H1 (cell line): ENCODE results near the gene ARHGAP26. TPM values are rescaled to one million over a fixed set of nuclear protein-coding genes. Genes with fewer than 3 reads are reported as not detected.
A peak's percentile ranks its signal among the peaks of the same experiment; 100 is the strongest.

Source experiments
- CTCF ChIA-PET: fragments of 300-600 bp; sonication (Branson Sonifier 250); formaldehyde crosslinking; loops from one replicate; lab custom pipeline; 2021; ENCODE audit not compliant: partially characterized antibody; lab: Charles Lee
- POLR2A ChIA-PET: fragments of 300-600 bp; sonication (Branson Sonifier 250); formaldehyde crosslinking; loops from one replicate; lab custom pipeline; 2021; ENCODE audit warnings: inconsistent platforms; ENCODE audit not compliant: partially characterized antibody; lab: Charles Lee
- DNase-seq, 2 experiments: peaks; one replicate each; pipeline versions ENCODE4 v3.0.0 to v3.0.0-alpha.2; 2010 to 2022; ENCODE audit warnings: low spot score in 2 of 2, low read depth in 1 of 2, mixed read lengths in 1 of 2
- FAIRE-seq: peaks from 2 replicates; lab custom pipeline; 2011; peaks lifted over from hg19 to GRCh38; lab: Jason Lieb, UNC
- H2AFZ ChIP-seq: 2 replicates; pipeline ENCODE4 v1.8.1; 2012; ENCODE audit warnings: low read length, inconsistent platforms
- H2AK5ac ChIP-seq: 2 replicates; pipeline ENCODE4 v1.6.1; 2013; ENCODE audit warnings: low read depth, low read length
- H2BK120ac ChIP-seq: replicated peaks from 2 replicates; pipeline ENCODE3; 2013; ENCODE audit warnings: low read depth, low read length, inconsistent platforms
- H2BK12ac ChIP-seq: 2 replicates; pipeline ENCODE4 v1.6.1; 2013; ENCODE audit warnings: low read depth, low read length
- H2BK15ac ChIP-seq: 2 replicates; pipeline ENCODE4 v1.6.1; 2013; ENCODE audit warnings: low read length
- H2BK20ac ChIP-seq: 2 replicates; pipeline ENCODE4 v1.6.1; 2013; ENCODE audit warnings: low read length
- H2BK5ac ChIP-seq: 2 replicates; pipeline ENCODE4 v1.6.1; 2013; ENCODE audit warnings: low read depth, low read length
- H3K14ac ChIP-seq: 2 replicates; pipeline ENCODE4 v1.6.1; 2013; ENCODE audit warnings: inconsistent platforms; ENCODE audit not compliant: insufficient read length
- H3K18ac ChIP-seq: 2 replicates; pipeline ENCODE4 v1.6.1; 2013; ENCODE audit warnings: low read length; ENCODE audit errors: extremely low read depth
- H3K23ac ChIP-seq: 2 replicates; pipeline ENCODE4 v1.6.1; 2013; ENCODE audit warnings: inconsistent platforms; ENCODE audit not compliant: insufficient read length
- H3K23me2 ChIP-seq: 2 replicates; pipeline ENCODE4 v1.6.1; 2013; ENCODE audit warnings: low read depth, low read length
- H3K27ac ChIP-seq: 2 replicates; pipeline ENCODE4 v1.6.1; 2011; ENCODE audit warnings: low read depth, low read length, inconsistent platforms
- H3K27me3 ChIP-seq, 4 experiments: replicated peaks in 1 of 4; 1 replicate in 1 of 4; 2 replicates in 3 of 4; pipeline versions ENCODE4 v1.6.1 to v1.8.1; 2011 to 2013; ENCODE audit warnings: low read length in 3 of 4, mild to moderate bottlenecking in 3 of 4, inconsistent platforms in 2 of 4, mixed read lengths in 2 of 4, moderate library complexity in 1 of 4; ENCODE audit not compliant: control insufficient read depth in 3 of 4, insufficient read depth in 3 of 4; ENCODE audit errors: extremely low read depth in 1 of 4
- H3K36me3 ChIP-seq, 4 experiments: 2 replicates each; pipeline versions ENCODE4 v1.6.1 to v1.8.1; 2011 to 2013; ENCODE audit warnings: mild to moderate bottlenecking in 4 of 4, low read length in 3 of 4, moderate library complexity in 2 of 4, control low read depth in 1 of 4, inconsistent platforms in 1 of 4; ENCODE audit not compliant: insufficient read depth in 4 of 4, control insufficient read depth in 2 of 4
- H3K4ac ChIP-seq: replicated peaks from 2 replicates; pipeline ENCODE3; 2013; ENCODE audit warnings: low read length, low read depth, mixed read lengths, inconsistent platforms; ENCODE audit not compliant: insufficient read length
- H3K4me1 ChIP-seq, 4 experiments: replicated peaks in 1 of 4; 1 replicate in 1 of 4; 2 replicates in 3 of 4; pipeline versions ENCODE4 v1.6.1 to v1.8.1; 2011 to 2013; ENCODE audit warnings: low read length in 3 of 4, inconsistent platforms in 2 of 4, mixed read lengths in 1 of 4; ENCODE audit not compliant: insufficient read depth in 4 of 4, control insufficient read depth in 3 of 4
- H3K4me2 ChIP-seq, 2 experiments: 2 replicates each; pipeline versions ENCODE4 v1.6.1 to v1.8.1; 2011 to 2013; ENCODE audit warnings: low read depth in 2 of 2, low read length in 2 of 2, control low read depth in 1 of 2, inconsistent platforms in 1 of 2, mild to moderate bottlenecking in 1 of 2; ENCODE audit not compliant: insufficient read depth in 1 of 2
- H3K4me3 ChIP-seq, 4 experiments: fragments of 200-600, 300-600 bp in 1 of 4; sonication (generic), shearing (Covaris generic), sonication (Bioruptor Twin) in 1 of 4; 2 replicates each; pipeline versions ENCODE4 v1.5.1 to v1.8.1; 2011 to 2016; ENCODE audit warnings: low read length in 4 of 4, low read depth in 3 of 4, control low read depth in 2 of 4, inconsistent platforms in 2 of 4, mild to moderate bottlenecking in 2 of 4, mixed read lengths in 1 of 4, moderate library complexity in 1 of 4; ENCODE audit not compliant: insufficient read depth in 2 of 4; ENCODE audit errors: extremely low read depth in 1 of 4
- H3K56ac ChIP-seq: replicated peaks from 2 replicates; pipeline ENCODE3; 2013; ENCODE audit warnings: low read depth, mild to moderate bottlenecking, mixed read lengths, low read length, inconsistent platforms; ENCODE audit not compliant: insufficient read length
- H3K79me1 ChIP-seq: 2 replicates; pipeline ENCODE4 v1.6.1; 2013; ENCODE audit warnings: low read depth, low read length, control low read depth
- H3K79me2 ChIP-seq, 2 experiments: 2 replicates each; pipeline versions ENCODE4 v1.6.1 to v1.8.1; 2012 to 2013; ENCODE audit warnings: low read length in 2 of 2, mild to moderate bottlenecking in 2 of 2, inconsistent platforms in 1 of 2; ENCODE audit not compliant: insufficient read depth in 2 of 2, control insufficient read depth in 1 of 2
- H3K9ac ChIP-seq, 4 experiments: replicated peaks in 1 of 4; 1 replicate in 1 of 4; 2 replicates in 3 of 4; pipeline versions ENCODE4 v1.6.1 to v1.8.1; 2011 to 2013; ENCODE audit warnings: low read depth in 3 of 4, low read length in 3 of 4, control low read depth in 2 of 4, mild to moderate bottlenecking in 2 of 4, moderate library complexity in 2 of 4, inconsistent platforms in 1 of 4; ENCODE audit errors: extremely low read depth in 1 of 4
- H3K9me3 ChIP-seq, 2 experiments: 2 replicates each; pipeline versions ENCODE4 v1.6.1 to v1.8.1; 2012 to 2013; ENCODE audit warnings: mild to moderate bottlenecking in 2 of 2, moderate library complexity in 2 of 2, control low read depth in 1 of 2, inconsistent platforms in 1 of 2, low read depth in 1 of 2, low read length in 1 of 2, mixed read lengths in 1 of 2; ENCODE audit not compliant: insufficient read depth in 2 of 2
- H4K20me1 ChIP-seq, 2 experiments: replicated peaks in 1 of 2; 2 replicates each; pipeline versions ENCODE3 to v1.8.1; 2011 to 2013; ENCODE audit warnings: inconsistent platforms in 2 of 2, low read length in 2 of 2, mild to moderate bottlenecking in 1 of 2; ENCODE audit not compliant: insufficient read depth in 2 of 2, control insufficient read depth in 1 of 2
- H4K5ac ChIP-seq: 2 replicates; pipeline ENCODE4 v1.6.1; 2013; ENCODE audit warnings: low read length, low read depth, mixed read lengths, inconsistent platforms; ENCODE audit not compliant: insufficient read length
- H4K8ac ChIP-seq: 2 replicates; pipeline ENCODE4 v1.8.0; 2013; ENCODE audit warnings: mild to moderate bottlenecking, moderate library complexity, low read length, inconsistent platforms; ENCODE audit not compliant: insufficient read depth; ENCODE audit errors: extremely low read depth
- H4K91ac ChIP-seq: replicated peaks from 2 replicates; pipeline ENCODE3; 2013; ENCODE audit warnings: low read length, mixed read lengths, inconsistent platforms; ENCODE audit not compliant: insufficient read length
- KDM1A ChIP-seq: fragments of 200-600, 300-600 bp; sonication (generic); IDR thresholded peaks from 2 replicates; pipeline ENCODE4 v1.7.1; 2016; ENCODE audit warnings: mild to moderate bottlenecking, low read length, borderline replicate concordance
- NRF1 ChIP-seq: IDR thresholded peaks from 2 replicates; pipeline ENCODE4 v1.6.1; 2011; ENCODE audit warnings: mild to moderate bottlenecking, low read depth, low read length, improper control_type of control experiment
- SP1 ChIP-seq: IDR thresholded peaks from 2 replicates; pipeline ENCODE4 v1.6.1; 2011; ENCODE audit warnings: low read depth, low read length
- WGBS, 2 experiments: shearing (Covaris generic) in 1 of 2; methylation state at CpG; one replicate each; pipeline versions ENCODE4 v1.1.6 to v1.1.7; 2013 to 2015; ENCODE audit warnings: low lambda C conversion rate in 2 of 2, mixed read lengths in 2 of 2, inconsistent platforms in 1 of 2, low coverage in 1 of 2, missing lambda C conversion rate in 1 of 2; ENCODE audit not compliant: insufficient replicate concordance in 2 of 2, insufficient coverage in 1 of 2, insufficient read length in 1 of 2; ENCODE audit errors: extremely low coverage in 1 of 2, missing lambda C conversion rate in 1 of 2; 5-methylcytosine and 5-hydroxymethylcytosine counted together
- polyA plus RNA-seq, 7 experiments: library from polyadenylated mRNA; depleted of rRNA in 3 of 7; stranded (reverse) in 5 of 7; unstranded in 2 of 7; fragments of >200 nt in 5 of 7; fragments of 200-250 nt in 2 of 7; gene quantifications; 1 replicate in 5 of 7; 2 replicates in 1 of 7; 4 replicates in 1 of 7; pipeline versions ENCODE4 v1.2.1 to v1.2.3, GENCODE V29; 2011 to 2013; ENCODE audit warnings: missing spikeins in 2 of 7, mixed read lengths in 2 of 7
- total RNA-seq: library from RNA; stranded (reverse); fragmentation: NEBNext Ultra II Directional; extraction: Animal tissue kit (Norgen Biotek cat#: 25700); gene quantifications from 2 replicates; pipeline ENCODE4 v1.2.1, GENCODE V29; 2021

The ARHGAP26 gene
- total and polyA plus RNA-seq, 2 of the 8 experiments (the other 6 are each of a cell fraction or from before 2014, with no cell fraction given), result 7.1 to 24.8 TPM

GRCh38 chr5:143093452-143094086, 323.4 kb downstream of the ARHGAP26 start:
- Histone ChIP-seq H3K18ac (peak overlapping the region; percentile 48; the same call in 1 of the 2 replicates), H3K4me3 (peak overlapping the region in 1 of 4 experiments; percentile 52; a peak in 2 of 8 replicates), H3K4ac (no peak overlapping the region), H4K5ac (no peak overlapping the region), H3K27ac (no peak overlapping the region), H3K4me1 (peaks cover 0 to 10% (median 3%) of the 10 kb centered on the region in 4 experiments; a peak in 5 of 7 replicates), H4K91ac (no peak overlapping the region), H3K14ac (no peak overlapping the region), H3K56ac (no peak overlapping the region), H3K9ac (no peak overlapping the region), H3K79me1 (no peaks in the 10 kb centered on the region), H2AK5ac (no peak overlapping the region), H2BK5ac (no peak overlapping the region), H3K9me3 (no peaks in the 10 kb centered on the region), H3K79me2 (no peaks in the 10 kb centered on the region), H4K8ac (no peak overlapping the region), H3K23me2 (no peaks in the 10 kb centered on the region; the same call in 1 of the 2 replicates), H2BK20ac (no peak overlapping the region), H4K20me1 (no peaks in the 10 kb centered on the region), H2BK15ac (no peak overlapping the region), H3K36me3 (no peaks in the 10 kb centered on the region), H3K27me3 (no peaks in the 10 kb centered on the region), H2BK12ac (peak overlapping the region; percentile 68; the same call in 1 of the 2 replicates), H3K23ac (no peak overlapping the region), H2AFZ (no peak overlapping the region), H2BK120ac (no peak overlapping the region), H3K4me2 (peak overlapping the region; percentile 64 to 68; a peak in 3 of 4 replicates)
- FAIRE-seq, result no peak
- no peak for DNase-seq
- CTCF ChIA-PET, result interaction anchor here (0.6 to 1.3 kb wide), 10 partner anchors 9 to 286 kb away, joined by 3 to 4 read pairs (median 3); no protein-coding TSS in a partner anchor
- TF ChIP-seq KDM1A (peak; percentile 83), NRF1 (no peak), SP1 (no peak)
- POLR2A ChIA-PET, result no interaction called here
- WGBS, 2 experiments, result 13% methylated on average over 5 of the region's 5 CpGs; no CpG with 5 or more reads in 1 of the 2 experiments
